Caco-2 (cell line): ENCODE measurements around the gene VIPR2. TPM values are rescaled to one million over a fixed set of nuclear protein-coding genes. Genes with fewer than 3 reads are reported as not detected.

Experiments used
- BruUV-seq: library from RNA; stranded (reverse); fragments of 400-500 nt; replicated peaks from 2 replicates; lab custom pipeline; 2021; lab: Mats Ljungman, UMichigan
- CTCF ChIA-PET: fragments of 300-600 bp; sonication (Branson Sonifier 250); formaldehyde crosslinking; loops from one replicate; lab custom pipeline; 2022; ENCODE audit warnings: antibody characterized with exemption; lab: Charles Lee
- POLR2A ChIA-PET: fragments of 300-600 bp; sonication (Branson Sonifier 250); formaldehyde crosslinking; loops from one replicate; lab custom pipeline; 2022; ENCODE audit warnings: antibody characterized with exemption; lab: Charles Lee
- DNase-seq, 2 experiments: peaks; one replicate each; pipeline versions ENCODE4 v3.0.0 to v3.0.0-alpha.2; 2020 to 2022
- H3K27me3 ChIP-seq: replicated peaks from 2 replicates; pipeline ENCODE4 v1.6.0; 2011; ENCODE audit warnings: low read length; ENCODE audit not compliant: control insufficient read depth, insufficient read depth
- H3K36me3 ChIP-seq: 2 replicates; pipeline ENCODE4 v1.5.1; 2011; ENCODE audit warnings: low read length; ENCODE audit not compliant: control insufficient read depth, insufficient read depth
- H3K4me1 ChIP-seq: fragments of 250-450 bp; sonication (Bioruptor Pico); 2 replicates; pipeline ENCODE4 v1.5.1; 2020; ENCODE audit warnings: mild to moderate bottlenecking
- H3K4me3 ChIP-seq: 2 replicates; pipeline ENCODE4 v1.5.1; 2011; ENCODE audit warnings: low read depth, mild to moderate bottlenecking, control low read depth, low read length
- H3K9me3 ChIP-seq: fragments of 250-450 bp; sonication (Bioruptor Pico); 2 replicates; pipeline ENCODE4 v1.5.1; 2020; ENCODE audit warnings: mild to moderate bottlenecking, moderate library complexity
- H3K27ac Mint-ChIP-seq: one replicate; pipeline ENCODE4 v1.8.0; 2022; ENCODE audit warnings: mixed read lengths; ENCODE audit not compliant: unreplicated experiment
- H3K27me3 Mint-ChIP-seq: one replicate; pipeline ENCODE4 v1.8.0; 2022; ENCODE audit warnings: mixed read lengths; ENCODE audit not compliant: insufficient read depth, unreplicated experiment
- H3K36me3 Mint-ChIP-seq: one replicate; pipeline ENCODE4 v1.8.0; 2022; ENCODE audit warnings: mild to moderate bottlenecking, mixed read lengths; ENCODE audit not compliant: insufficient read depth, unreplicated experiment
- H3K4me1 Mint-ChIP-seq: one replicate; pipeline ENCODE4 v1.8.0; 2022; ENCODE audit warnings: low read depth, mixed read lengths; ENCODE audit not compliant: unreplicated experiment
- H3K4me3 Mint-ChIP-seq: one replicate; pipeline ENCODE4 v1.8.0; 2022; ENCODE audit warnings: mild to moderate bottlenecking, moderate library complexity, mixed read lengths; ENCODE audit not compliant: unreplicated experiment
- H3K9me3 Mint-ChIP-seq: one replicate; pipeline ENCODE4 v1.8.0; 2022; ENCODE audit warnings: mixed read lengths; ENCODE audit not compliant: unreplicated experiment
- intact Hi-C: fragments of 100-400 bp; cut with micrococcal nuclease; formaldehyde crosslinking; loops from one replicate; pipeline ENCODE4 v1.10.0; 2022; ENCODE audit not compliant: unreplicated experiment
- total RNA-seq: library from RNA; stranded (reverse); gene quantifications from 2 replicates; pipeline ENCODE4 v1.2.3, GENCODE V29; 2022
- TF ChIP-seq, protein P1 (sequence below), 2 experiments: fragments of 200-600 bp in 1 of 2; IDR thresholded peaks; 1 replicate in 1 of 2; 2 replicates in 1 of 2; pipeline versions ENCODE4 v1.5.1 to v1.8.0; 2011 to 2022; ENCODE audit warnings: antibody characterized with exemption in 1 of 2, control low read depth in 1 of 2, inconsistent platforms in 1 of 2, low read depth in 1 of 2, low read length in 1 of 2, mild to moderate bottlenecking in 1 of 2, moderate library complexity in 1 of 2; ENCODE audit not compliant: insufficient read depth in 1 of 2, severe bottlenecking in 1 of 2, unreplicated experiment in 1 of 2

VIPR2 gene
- total RNA-seq, 1 experiment from 2014 or later, result not detected

DNA sequence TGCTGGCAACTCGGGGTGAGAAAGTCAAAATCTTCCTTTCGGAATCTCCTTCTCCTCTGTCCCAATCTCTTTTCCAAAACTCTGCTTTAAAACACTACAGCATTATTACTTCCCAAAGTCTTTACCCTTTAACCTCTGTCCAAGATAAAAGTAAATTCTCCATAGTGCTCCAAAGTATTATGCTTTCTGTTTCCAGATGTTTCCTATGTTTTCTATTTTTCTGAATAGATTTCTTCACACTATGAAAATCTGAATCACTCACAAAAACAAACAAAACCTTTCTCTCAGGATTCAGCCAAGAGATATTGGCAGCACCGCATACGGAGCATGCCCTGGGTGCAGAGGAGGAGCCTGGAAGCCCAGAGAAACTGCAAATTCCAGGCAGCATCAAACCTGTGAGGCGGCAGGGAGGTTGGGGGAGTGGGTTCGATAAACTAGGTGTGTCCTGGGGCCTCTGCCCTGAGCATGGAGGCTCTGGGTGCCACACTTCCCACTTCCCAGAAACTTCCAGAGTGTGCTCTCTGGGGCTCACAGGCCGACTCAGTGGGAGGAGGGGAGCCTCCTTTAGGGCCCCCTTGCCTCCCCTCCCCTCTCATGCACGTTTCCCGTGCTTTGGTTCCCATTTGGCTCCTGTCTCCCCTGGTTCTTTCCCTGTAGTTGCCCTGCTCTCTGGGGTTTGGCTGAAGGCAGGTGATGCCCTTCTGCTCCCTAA lies 35.6 kb downstream of the VIPR2 start:
- Mint-ChIP-seq H3K4me3 (no peak overlapping the region), H3K27me3 (peaks cover 4% of the 10 kb centered on the region), H3K27ac (no peak overlapping the region), H3K36me3 (no peaks in the 10 kb centered on the region), H3K4me1 (peaks cover 7% of the 10 kb centered on the region), H3K9me3 (no peaks in the 10 kb centered on the region)
- Histone ChIP-seq H3K4me3 (no peak overlapping the region), H3K9me3 (no peaks in the 10 kb centered on the region), H3K36me3 (no peaks in the 10 kb centered on the region), H3K4me1 (no peaks in the 10 kb centered on the region), H3K27me3 (no peaks in the 10 kb centered on the region)
- TF ChIP-seq, protein P1, sequence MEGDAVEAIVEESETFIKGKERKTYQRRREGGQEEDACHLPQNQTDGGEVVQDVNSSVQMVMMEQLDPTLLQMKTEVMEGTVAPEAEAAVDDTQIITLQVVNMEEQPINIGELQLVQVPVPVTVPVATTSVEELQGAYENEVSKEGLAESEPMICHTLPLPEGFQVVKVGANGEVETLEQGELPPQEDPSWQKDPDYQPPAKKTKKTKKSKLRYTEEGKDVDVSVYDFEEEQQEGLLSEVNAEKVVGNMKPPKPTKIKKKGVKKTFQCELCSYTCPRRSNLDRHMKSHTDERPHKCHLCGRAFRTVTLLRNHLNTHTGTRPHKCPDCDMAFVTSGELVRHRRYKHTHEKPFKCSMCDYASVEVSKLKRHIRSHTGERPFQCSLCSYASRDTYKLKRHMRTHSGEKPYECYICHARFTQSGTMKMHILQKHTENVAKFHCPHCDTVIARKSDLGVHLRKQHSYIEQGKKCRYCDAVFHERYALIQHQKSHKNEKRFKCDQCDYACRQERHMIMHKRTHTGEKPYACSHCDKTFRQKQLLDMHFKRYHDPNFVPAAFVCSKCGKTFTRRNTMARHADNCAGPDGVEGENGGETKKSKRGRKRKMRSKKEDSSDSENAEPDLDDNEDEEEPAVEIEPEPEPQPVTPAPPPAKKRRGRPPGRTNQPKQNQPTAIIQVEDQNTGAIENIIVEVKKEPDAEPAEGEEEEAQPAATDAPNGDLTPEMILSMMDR (IDR thresholded peaks at IDR 0.05; ENCODE audit: insufficient read depth in 1 of 2, low read depth in 1 of 2, low read length in 1 of 2, severe bottlenecking in 1 of 2, unreplicated experiment in 1 of 2), result no peak
- ChIA-PET CTCF (no interaction called here), POLR2A (no interaction called here)
- intact Hi-C loops, result no loop called here
- no TSS peak for BruUV-seq
- peak in 1 of 2 experiments; percentile 18 for DNase-seq

DNA sequence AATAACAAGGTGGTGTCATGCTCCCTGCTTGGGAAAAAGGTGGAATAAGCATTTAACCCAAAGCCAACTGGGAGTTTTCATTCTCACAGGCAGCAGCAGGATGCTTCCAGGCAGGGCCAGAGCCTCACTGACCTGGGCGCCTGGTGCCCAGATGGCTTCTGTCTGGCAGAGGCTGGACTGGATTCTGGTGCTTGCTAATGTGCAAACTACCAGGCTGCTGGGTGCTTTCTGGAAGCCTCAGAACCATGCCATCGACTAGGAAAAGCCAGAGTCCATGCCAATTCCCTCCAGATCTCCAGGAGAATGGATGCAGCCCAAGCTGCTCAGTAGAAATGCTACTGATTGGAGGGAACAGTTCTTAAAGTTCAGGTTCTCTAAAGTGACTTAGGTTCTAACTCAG lies 36.2 kb downstream of the VIPR2 start:
- intact Hi-C loops, result no loop called here
- no peak overlapping the region for H3K4me3 ChIP-seq
- Mint-ChIP-seq H3K4me3 (no peak overlapping the region), H3K27ac (no peak overlapping the region), H3K9me3 (no peaks in the 10 kb centered on the region), H3K4me1 (peaks cover 7% of the 10 kb centered on the region), H3K36me3 (no peaks in the 10 kb centered on the region), H3K27me3 (peaks cover 2% of the 10 kb centered on the region)
- TF ChIP-seq, protein P1 (IDR thresholded peaks at IDR 0.05; ENCODE audit: insufficient read depth in 1 of 2, low read depth in 1 of 2, low read length in 1 of 2, severe bottlenecking in 1 of 2, unreplicated experiment in 1 of 2), result no peak
- no peak for DNase-seq
- H3K27me3 ChIP-seq, result no peaks in the 10 kb centered on the region
- CTCF ChIA-PET, result no interaction called here
- H3K36me3 ChIP-seq, result no peaks in the 10 kb centered on the region
- H3K4me1 ChIP-seq, result no peaks in the 10 kb centered on the region
- H3K9me3 ChIP-seq, result no peaks in the 10 kb centered on the region
- POLR2A ChIA-PET, result no interaction called here
- no TSS peak for BruUV-seq

DNA sequence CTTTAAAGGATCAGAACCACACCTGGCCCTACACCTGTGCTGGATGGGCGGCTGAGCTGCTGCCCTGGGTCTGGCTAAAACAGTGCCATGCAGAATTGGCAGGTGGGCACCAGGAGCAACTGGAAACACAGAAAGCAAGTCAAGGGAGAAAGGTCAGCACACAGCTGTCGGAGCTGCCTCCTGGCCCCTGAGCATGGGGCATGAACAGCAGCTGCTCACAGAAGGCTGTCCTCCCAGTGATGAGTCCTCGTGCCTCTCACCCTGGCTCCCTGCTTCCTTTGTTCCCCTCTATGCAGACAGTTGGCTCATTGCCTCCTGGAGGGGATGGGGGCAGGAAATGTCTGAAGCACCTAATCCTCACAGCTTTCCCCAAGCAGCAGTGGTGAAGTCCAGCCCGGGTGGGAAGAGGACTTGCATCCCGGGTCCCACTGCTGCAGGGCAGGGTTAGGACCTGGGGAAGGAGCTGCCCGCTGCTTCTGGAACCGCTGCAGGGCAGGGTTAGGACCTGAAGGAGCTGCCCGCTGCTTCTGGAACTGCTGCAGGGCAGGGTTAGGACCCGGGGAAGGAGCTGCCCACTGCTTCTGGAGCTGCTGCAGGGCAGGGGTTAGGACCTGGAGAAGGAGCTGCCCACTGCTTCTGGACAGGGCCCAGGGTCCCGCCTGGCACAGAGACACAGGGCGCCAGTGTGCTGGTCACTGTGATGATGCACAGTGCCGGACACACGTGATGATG lies 37.3 kb downstream of the VIPR2 start:
- H3K4me3 Mint-ChIP-seq, result no peak overlapping the region
- Histone ChIP-seq H3K9me3 (no peaks in the 10 kb centered on the region), H3K4me1 (no peaks in the 10 kb centered on the region), H3K4me3 (no peak overlapping the region), H3K27me3 (no peaks in the 10 kb centered on the region), H3K36me3 (no peaks in the 10 kb centered on the region)
- no peaks in the 10 kb centered on the region for H3K36me3 Mint-ChIP-seq
- CTCF ChIA-PET, result no interaction called here
- POLR2A ChIA-PET, result no interaction called here
- no TSS peak for BruUV-seq
- peaks cover 7% of the 10 kb centered on the region for H3K4me1 Mint-ChIP-seq
- H3K27ac Mint-ChIP-seq, result no peak overlapping the region
- H3K9me3 Mint-ChIP-seq, result peaks cover 2% of the 10 kb centered on the region
- TF ChIP-seq, protein P1 (IDR thresholded peaks at IDR 0.05; ENCODE audit: insufficient read depth in 1 of 2, low read depth in 1 of 2, low read length in 1 of 2, severe bottlenecking in 1 of 2, unreplicated experiment in 1 of 2), result no peak
- no peak for DNase-seq
- H3K27me3 Mint-ChIP-seq, result no peaks in the 10 kb centered on the region
- intact Hi-C loops, result no loop called here
